ENCODE results near the gene RPL15. TPM values are rescaled to one million over a fixed set of nuclear protein-coding genes. Genes with fewer than 3 reads are reported as not detected.
"Not testable (repeated sequence)": the region's sequence is repeated elsewhere in the genome, so short reads cannot be mapped to it uniquely, and the experiment has no call there.

RPL15 gene
- total RNA-seq, 2 experiments from 2014 or later, result 2,355 to 2,390 TPM

- ChIA-PET POLR2A (no interaction called here), CTCF (ENCODE audit: unreplicated experiment) (no interaction called here)
- intact Hi-C loops (cut with micrococcal nuclease; ENCODE audit: unreplicated experiment), result no loop called here
- Histone ChIP-seq H2AFZ (ENCODE audit: low read length) (no peak overlapping the region), H3K9me2 (ENCODE audit: insufficient read depth, low read length) (no peaks in the 10 kb centered on the region), H3K4me2 (ENCODE audit: low read length) (no peak overlapping the region), H3K79me2 (ENCODE audit: insufficient read depth, low read depth, low read length) (peaks cover 8% of the 10 kb centered on the region; the same call in 1 of the 2 replicates), H3K4me1 (ENCODE audit: insufficient read depth, low read length, poor library complexity, severe bottlenecking) (peaks cover 27% of the 10 kb centered on the region), H3K27ac (ENCODE audit: low read depth, low read length, poor library complexity, severe bottlenecking) (no peak overlapping the region), H3K36me3 (ENCODE audit: insufficient read depth, low read length) (peaks cover 10% of the 10 kb centered on the region; the same call in 1 of the 2 replicates), H3K4me3 (ENCODE audit: low read depth, low read length, poor library complexity, severe bottlenecking) (no peak overlapping the region), H3K9me3 (ENCODE audit: low read length) (no peaks in the 10 kb centered on the region), H4K20me1 (ENCODE audit: insufficient read depth, low read length) (no peaks in the 10 kb centered on the region)
- BruUV-seq (replicated peaks), result no TSS peak
- DNase-seq (ENCODE audit: low spot score), result no peak
- TF ChIP-seq CTCF (conservative IDR thresholded peaks at IDR 0.05; ENCODE audit: low read length) (no peak), EZH2phosphoT487 (IDR thresholded peaks at IDR 0.05; ENCODE audit: borderline replicate concordance, low read depth, low read length) (no peak)
Observed at GRCh38 chr3:23911397-23911796, 5.5 kb upstream of the RPL15 start.

GRCh38 chr3:23912335-23912734 is 4.6 kb upstream of the RPL15 start:
- CTCF ChIA-PET (ENCODE audit: unreplicated experiment); H3K4me2 ChIP-seq (ENCODE audit: low read length): not testable (repeated sequence)
- H3K79me2 ChIP-seq (ENCODE audit: insufficient read depth, low read depth, low read length), result peaks cover 12% of the 10 kb centered on the region; the same call in 1 of the 2 replicates

GRCh38 chr3:23913182-23913581 is 3.8 kb upstream of the RPL15 start:
- Histone ChIP-seq H3K9me3 (ENCODE audit: low read length) (no peaks in the 10 kb centered on the region), H3K4me3 (ENCODE audit: low read depth, low read length, poor library complexity, severe bottlenecking) (no peak overlapping the region), H3K4me2 (ENCODE audit: low read length) (no peak overlapping the region), H3K9me2 (ENCODE audit: insufficient read depth, low read length) (no peaks in the 10 kb centered on the region), H4K20me1 (ENCODE audit: insufficient read depth, low read length) (peaks cover 8% of the 10 kb centered on the region), H3K79me2 (ENCODE audit: insufficient read depth, low read depth, low read length) (peaks cover 20% of the 10 kb centered on the region), H3K4me1 (ENCODE audit: insufficient read depth, low read length, poor library complexity, severe bottlenecking) (peaks cover 27% of the 10 kb centered on the region), H2AFZ (ENCODE audit: low read length) (no peak overlapping the region), H3K27ac (ENCODE audit: low read depth, low read length, poor library complexity, severe bottlenecking) (no peak overlapping the region), H3K36me3 (ENCODE audit: insufficient read depth, low read length) (peaks cover 21% of the 10 kb centered on the region)
- ChIA-PET POLR2A (interaction anchor here (0.9 to 1.3 kb wide), 3 partner anchors 17 to 706 kb away, joined by 3 to 4 read pairs (median 3); no protein-coding TSS in a partner anchor), CTCF (ENCODE audit: unreplicated experiment) (no interaction called here)
- no peak for TF ChIP-seq CTCF (conservative IDR thresholded peaks at IDR 0.05; ENCODE audit: low read length)
- TF ChIP-seq EZH2phosphoT487 (IDR thresholded peaks at IDR 0.05; ENCODE audit: borderline replicate concordance, low read depth, low read length), result no peak
- no peak for DNase-seq (ENCODE audit: low spot score)
- intact Hi-C loops (cut with micrococcal nuclease; ENCODE audit: unreplicated experiment), result no loop called here
- no TSS peak for BruUV-seq (replicated peaks)

More at GRCh38 chr3:23912335-23912734, 4.6 kb upstream of the RPL15 start:
- H2AFZ ChIP-seq (ENCODE audit: low read length); DNase-seq (ENCODE audit: low spot score); H4K20me1 ChIP-seq (ENCODE audit: insufficient read depth, low read length); intact Hi-C loops (cut with micrococcal nuclease; ENCODE audit: unreplicated experiment); H3K9me2 ChIP-seq (ENCODE audit: insufficient read depth, low read length); BruUV-seq (replicated peaks); H3K9me3 ChIP-seq (ENCODE audit: low read length); POLR2A ChIA-PET; H3K27ac ChIP-seq (ENCODE audit: low read depth, low read length, poor library complexity, severe bottlenecking); H3K4me3 ChIP-seq (ENCODE audit: low read depth, low read length, poor library complexity, severe bottlenecking): not testable (repeated sequence)
- Histone ChIP-seq H3K36me3 (ENCODE audit: insufficient read depth, low read length) (peaks cover 13% of the 10 kb centered on the region), H3K4me1 (ENCODE audit: insufficient read depth, low read length, poor library complexity, severe bottlenecking) (peaks cover 27% of the 10 kb centered on the region)

All from OCI-LY7 (cell line).